Measurements from ENCODE around the gene PCDHGB4. TPM values are rescaled to one million over a fixed set of nuclear protein-coding genes. Genes with fewer than 3 reads are reported as not detected.
A peak's percentile ranks its signal among the peaks of the same experiment; 100 is the strongest.
"Not testable (repeated sequence)": the region's sequence is repeated elsewhere in the genome, so short reads cannot be mapped to it uniquely, and the experiment has no call there.

PCDHGB4 gene
- total RNA-seq, 5 donors from 2014 or later (not counting 1 experiment from before 2014, with no cell fraction given): 0.09 to 0.29 (median 0.19) TPM

DNA sequence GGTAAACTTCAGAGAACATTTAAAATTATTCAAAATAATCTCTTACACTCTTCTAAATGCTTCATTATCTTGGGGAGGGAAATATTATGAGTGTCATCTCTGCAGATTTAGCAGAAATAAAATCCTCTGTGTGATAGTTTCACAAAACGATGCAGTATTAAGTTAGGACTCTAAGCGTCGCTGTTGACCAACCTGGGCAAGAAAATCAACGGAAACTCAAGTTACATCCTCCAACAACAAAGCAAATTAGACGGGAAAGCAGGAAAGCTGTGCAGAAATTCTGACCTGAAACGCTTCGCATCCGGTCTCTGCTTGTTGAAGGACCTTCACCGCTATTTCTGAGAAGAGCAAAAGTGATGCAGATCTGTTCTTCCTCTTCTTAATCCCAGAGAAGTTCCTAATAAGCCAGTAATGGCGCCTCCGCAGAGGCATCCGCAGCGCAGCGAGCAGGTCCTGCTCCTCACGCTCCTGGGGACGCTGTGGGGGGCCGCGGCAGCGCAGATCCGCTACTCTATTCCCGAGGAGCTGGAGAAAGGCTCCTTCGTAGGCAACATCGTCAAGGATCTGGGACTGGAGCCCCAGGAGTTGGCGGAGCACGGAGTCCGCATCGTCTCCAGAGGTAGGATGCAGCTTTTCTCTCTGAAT, 13.7 kb upstream of the PCDHGB4 start, which contains the start of gene PCDHGA6:
TSS of gene PCDHGA6 (plus strand) at position 219 of the 645 bp plus-strand sequence. CDS start at position 412, 193 bp downstream.
- H3K4me3 ChIP-seq (ENCODE audit: control insufficient read depth in 1 of 2, extremely low read depth in 1 of 2, low read length in 1 of 2): peak within 1 kb of the TSS in 1 of 2 donors; percentile 55
- POLR2A ChIA-PET: no interaction called here

DNA sequence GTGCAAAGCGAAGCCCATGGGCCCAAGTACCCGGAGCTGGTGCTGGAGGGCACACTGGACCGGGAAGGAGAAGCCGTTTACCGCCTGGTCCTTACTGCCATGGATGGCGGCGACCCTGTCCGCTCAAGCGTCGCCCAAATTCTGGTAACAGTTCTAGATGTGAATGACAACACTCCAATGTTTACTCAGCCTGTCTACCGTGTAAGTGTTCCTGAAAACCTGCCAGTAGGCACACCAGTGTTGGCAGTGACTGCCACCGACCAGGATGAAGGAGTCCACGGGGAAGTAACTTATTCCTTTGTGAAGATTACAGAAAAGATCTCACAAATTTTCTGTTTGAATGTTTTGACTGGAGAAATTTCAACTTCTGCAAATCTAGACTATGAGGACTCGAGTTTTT, 12.9 kb upstream of the PCDHGB4 start:
- H3K36me3 ChIP-seq (ENCODE audit: control insufficient read depth in 2 of 2, extremely low read depth in 1 of 2, insufficient read depth in 1 of 2, low read length in 1 of 2): peaks cover 0 to 4% of the 10 kb centered on the region in 2 donors
- H3K27ac ChIP-seq (ENCODE audit: low read length): no peak overlapping the region
- peak overlapping the region in 1 of 2 donors; percentile 55 for H3K4me3 ChIP-seq (ENCODE audit: control insufficient read depth in 1 of 2, extremely low read depth in 1 of 2, low read length in 1 of 2)
- no peak overlapping the region for H3K4me3 Mint-ChIP-seq
- peaks cover 0 to 7% of the 10 kb centered on the region in 2 experiments for H3K4me1 ChIP-seq (ENCODE audit: control insufficient read depth in 1 of 2, extremely low read depth in 1 of 2, insufficient read depth in 2 of 2, low read length in 2 of 2)
- H3K27me3 Mint-ChIP-seq: peaks cover 50 to 67% of the 10 kb centered on the region in 2 donors
- DNase-seq (no peak), ATAC-seq (replicated peaks in 1 of 4) (no peak)
- H3K9me3 ChIP-seq: peaks cover 11% of the 10 kb centered on the region
- H3K9me3 Mint-ChIP-seq: peaks cover 5 to 29% (median 29%) of the 10 kb centered on the region in 3 donors
- H3K36me3 Mint-ChIP-seq: peaks cover 9% of the 10 kb centered on the region
- POLR2A ChIA-PET: no interaction called here
- H3K4me1 Mint-ChIP-seq: peaks cover 7 to 8% (median 8%) of the 10 kb centered on the region in 3 donors
- 61% methylated on average over 14 of the region's 14 CpGs for WGBS (ENCODE audit: insufficient coverage)
- no peak overlapping the region for H3K27ac Mint-ChIP-seq
- peaks cover 16 to 62% of the 10 kb centered on the region in 2 experiments for H3K27me3 ChIP-seq (replicated peaks in 1 of 2; ENCODE audit: control insufficient read depth in 2 of 2, extremely low read depth in 1 of 2, insufficient read depth in 2 of 2, low read length in 1 of 2)
- CTCF ChIA-PET: interaction anchor here in 1 of 2 donors (0.8 to 1.0 kb wide), 2 partner anchors 46 to 57 kb away, joined by 3 read pairs; no protein-coding TSS in a partner anchor

More for the DNA sequence above, 13.7 kb upstream of the PCDHGB4 start, which contains the start of gene PCDHGA6:
- DNase-seq (peak in 1 of 35 experiments; percentile 20), ATAC-seq (replicated peaks in 1 of 4) (no peak)
- peaks cover 0 to 4% of the 10 kb centered on the region in 2 donors for H3K36me3 ChIP-seq (ENCODE audit: control insufficient read depth in 2 of 2, extremely low read depth in 1 of 2, insufficient read depth in 1 of 2, low read length in 1 of 2)
- CTCF ChIA-PET: interaction anchor here in 1 of 2 donors (0.8 kb wide), 1 partner anchor 56 kb away, joined by 3 read pairs; no protein-coding TSS in a partner anchor
- peaks cover 0 to 7% of the 10 kb centered on the region in 2 experiments for H3K4me1 ChIP-seq (ENCODE audit: control insufficient read depth in 1 of 2, extremely low read depth in 1 of 2, insufficient read depth in 2 of 2, low read length in 2 of 2)
- H3K27me3 ChIP-seq (replicated peaks in 1 of 2; ENCODE audit: control insufficient read depth in 2 of 2, extremely low read depth in 1 of 2, insufficient read depth in 2 of 2, low read length in 1 of 2): peaks cover 19 to 65% of the 10 kb centered on the region in 2 experiments
- H3K9me3 ChIP-seq: peaks cover 11% of the 10 kb centered on the region
- Mint-ChIP-seq H3K4me1 (peaks cover 7 to 9% (median 8%) of the 10 kb centered on the region in 3 donors), H3K27me3 (peaks cover 47 to 67% of the 10 kb centered on the region in 2 donors), H3K4me3 (peak within 1 kb of the TSS; percentile 25 to 42 (median 32)), H3K9me3 (peaks cover 5 to 27% (median 23%) of the 10 kb centered on the region in 3 donors), H3K27ac (no peak within 1 kb of the TSS), H3K36me3 (peaks cover 7% of the 10 kb centered on the region)
- no peak within 1 kb of the TSS for H3K27ac ChIP-seq (ENCODE audit: low read length)
- WGBS (ENCODE audit: insufficient coverage): 50% methylated on average over 24 of the region's 27 CpGs

DNA sequence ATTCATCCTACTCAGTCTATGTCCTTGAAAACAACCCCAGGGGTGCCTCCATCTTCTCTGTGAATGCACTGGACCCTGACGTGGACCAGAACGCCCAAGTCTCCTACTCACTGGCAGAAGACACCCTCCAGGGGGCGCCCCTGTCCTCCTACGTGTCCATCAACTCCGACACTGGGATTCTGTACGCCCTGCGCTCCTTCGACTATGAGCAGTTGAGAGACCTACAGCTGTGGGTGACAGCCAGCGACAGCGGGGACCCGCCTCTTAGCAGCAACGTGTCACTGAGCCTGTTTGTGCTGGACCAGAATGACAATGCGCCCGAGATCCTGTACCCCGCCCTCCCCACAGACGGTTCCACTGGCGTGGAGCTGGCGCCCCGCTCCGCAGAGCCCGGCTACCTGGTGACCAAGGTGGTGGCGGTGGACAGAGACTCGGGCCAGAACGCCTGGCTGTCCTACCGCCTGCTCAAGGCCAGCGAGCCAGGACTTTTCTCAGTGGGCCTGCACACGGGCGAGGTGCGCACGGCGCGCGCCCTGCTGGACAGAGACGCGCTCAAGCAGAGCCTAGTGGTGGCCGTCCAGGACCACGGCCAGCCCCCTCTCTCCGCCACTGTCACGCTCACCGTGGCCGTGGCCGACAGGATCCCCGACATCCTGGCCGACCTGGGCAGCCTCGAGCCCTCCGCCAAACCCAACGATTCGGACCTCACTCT, 11.9 kb upstream of the PCDHGB4 start:
- H3K36me3 ChIP-seq (ENCODE audit: control insufficient read depth in 2 of 2, extremely low read depth in 1 of 2, insufficient read depth in 1 of 2, low read length in 1 of 2); H3K27ac Mint-ChIP-seq; H3K4me3 Mint-ChIP-seq; H3K27ac ChIP-seq (ENCODE audit: low read length); H3K36me3 Mint-ChIP-seq; H3K4me1 Mint-ChIP-seq; H3K4me1 ChIP-seq (ENCODE audit: control insufficient read depth in 1 of 2, extremely low read depth in 1 of 2, insufficient read depth in 2 of 2, low read length in 2 of 2); POLR2A ChIA-PET; H3K4me3 ChIP-seq (ENCODE audit: control insufficient read depth in 1 of 2, extremely low read depth in 1 of 2, low read length in 1 of 2); CTCF ChIA-PET; DNase-seq; ATAC-seq (replicated peaks in 1 of 4): not testable (repeated sequence)
- peaks cover 11% of the 10 kb centered on the region for H3K9me3 ChIP-seq
- Mint-ChIP-seq H3K27me3 (peaks cover 49 to 67% of the 10 kb centered on the region in 2 donors), H3K9me3 (peaks cover 5 to 29% (median 29%) of the 10 kb centered on the region in 3 donors)
- WGBS (ENCODE audit: insufficient coverage): 57% methylated on average over 29 of the region's 48 CpGs
- H3K27me3 ChIP-seq (replicated peaks in 1 of 2; ENCODE audit: control insufficient read depth in 2 of 2, extremely low read depth in 1 of 2, insufficient read depth in 2 of 2, low read length in 1 of 2): peaks cover 17 to 59% of the 10 kb centered on the region in 2 experiments

DNA sequence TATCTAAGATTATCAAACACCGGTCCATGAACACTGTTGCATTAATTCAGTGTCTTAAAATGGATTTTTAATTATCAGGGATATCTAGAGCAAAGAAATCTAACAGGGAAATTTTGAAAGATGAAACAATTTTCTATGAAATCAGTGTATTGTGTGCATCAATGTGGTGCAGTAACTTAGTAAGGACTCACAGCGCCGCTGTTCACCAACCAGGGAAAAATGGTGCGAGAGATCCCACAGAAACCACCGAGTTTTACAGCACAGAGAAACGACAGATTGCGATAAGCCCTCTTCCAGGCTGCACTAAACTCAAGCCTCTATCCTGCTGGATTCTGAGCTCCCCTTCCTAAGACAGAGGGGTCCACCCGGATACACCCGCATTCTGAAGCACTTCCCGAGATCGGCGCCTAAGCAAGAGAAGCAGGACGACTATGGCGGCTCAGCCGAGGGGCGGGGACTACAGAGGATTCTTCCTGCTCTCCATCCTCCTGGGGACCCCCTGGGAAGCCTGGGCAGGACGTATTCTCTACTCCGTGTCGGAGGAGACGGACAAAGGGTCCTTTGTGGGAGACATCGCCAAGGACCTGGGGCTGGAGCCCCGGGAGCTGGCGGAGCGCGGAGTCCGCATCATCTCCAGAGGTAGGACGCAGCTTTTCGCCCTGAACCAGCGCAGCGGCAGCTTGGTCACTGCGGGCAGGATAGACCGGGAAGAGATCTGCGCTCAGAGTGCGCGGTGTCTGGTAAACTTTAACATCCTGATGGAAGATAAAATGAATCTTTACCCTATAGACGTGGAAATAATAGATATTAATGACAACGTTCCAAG, 4.8 kb upstream of the PCDHGB4 start, which contains the start of gene PCDHGA7:
TSS of gene PCDHGA7 (plus strand) at position 274 of the 826 bp plus-strand sequence. CDS start at position 432, 158 bp downstream.
- Mint-ChIP-seq H3K4me1 (peaks cover 0 to 6% (median 0%) of the 10 kb centered on the region in 3 donors), H3K9me3 (peaks cover 0 to 38% (median 29%) of the 10 kb centered on the region in 3 donors), H3K4me3 (peak within 1 kb of the TSS; percentile 47 to 62 (median 60)), H3K27ac (no peak within 1 kb of the TSS), H3K27me3 (peaks cover 67 to 77% of the 10 kb centered on the region in 2 donors), H3K36me3 (peaks cover 10% of the 10 kb centered on the region)
- ATAC-seq (replicated peaks in 1 of 4) (peak in 1 of 4 experiments; percentile 13), DNase-seq (no peak)
- 18% methylated on average over 30 of the region's 37 CpGs for WGBS (ENCODE audit: insufficient coverage)
- peaks cover 9% of the 10 kb centered on the region for H3K9me3 ChIP-seq
- H3K27ac ChIP-seq (ENCODE audit: low read length): no peak within 1 kb of the TSS
- no peaks in the 10 kb centered on the region for H3K4me1 ChIP-seq (ENCODE audit: control insufficient read depth in 1 of 2, extremely low read depth in 1 of 2, insufficient read depth in 2 of 2, low read length in 2 of 2)
- H3K4me3 ChIP-seq (ENCODE audit: control insufficient read depth in 1 of 2, extremely low read depth in 1 of 2, low read length in 1 of 2): peak within 1 kb of the TSS in 1 of 2 donors; percentile 57
- H3K36me3 ChIP-seq (ENCODE audit: control insufficient read depth in 2 of 2, extremely low read depth in 1 of 2, insufficient read depth in 1 of 2, low read length in 1 of 2): no peaks in the 10 kb centered on the region
- ChIA-PET CTCF (no interaction called here), POLR2A (no interaction called here)
- peaks cover 15 to 40% of the 10 kb centered on the region in 2 experiments for H3K27me3 ChIP-seq (replicated peaks in 1 of 2; ENCODE audit: control insufficient read depth in 2 of 2, extremely low read depth in 1 of 2, insufficient read depth in 2 of 2, low read length in 1 of 2)

DNA sequence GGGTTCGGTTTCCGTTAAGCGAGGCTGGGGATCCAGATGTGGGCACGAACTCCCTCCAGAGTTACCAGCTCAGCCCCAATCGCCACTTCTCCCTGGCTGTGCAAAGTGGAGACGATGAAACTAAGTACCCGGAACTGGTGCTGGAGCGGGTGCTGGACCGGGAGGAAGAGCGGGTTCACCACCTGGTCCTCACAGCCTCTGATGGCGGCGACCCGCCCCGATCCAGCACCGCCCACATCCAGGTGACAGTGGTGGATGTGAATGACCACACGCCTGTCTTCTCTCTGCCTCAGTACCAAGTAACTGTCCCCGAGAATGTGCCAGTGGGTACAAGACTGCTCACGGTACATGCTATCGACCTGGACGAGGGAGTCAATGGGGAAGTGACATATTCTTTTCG, 4.2 kb upstream of the PCDHGB4 start:
- Mint-ChIP-seq H3K36me3 (peaks cover 10% of the 10 kb centered on the region), H3K27ac (no peak overlapping the region), H3K4me3 (no peak overlapping the region), H3K9me3 (peaks cover under 1 to 39% (median 32%) of the 10 kb centered on the region in 3 donors), H3K4me1 (peaks cover 0 to 6% (median 0%) of the 10 kb centered on the region in 3 donors), H3K27me3 (peaks cover 69 to 79% of the 10 kb centered on the region in 2 donors)
- peaks cover 11% of the 10 kb centered on the region for H3K9me3 ChIP-seq
- H3K27ac ChIP-seq (ENCODE audit: low read length): no peak overlapping the region
- no peak overlapping the region for H3K4me3 ChIP-seq (ENCODE audit: control insufficient read depth in 1 of 2, extremely low read depth in 1 of 2, low read length in 1 of 2)
- H3K4me1 ChIP-seq (ENCODE audit: control insufficient read depth in 1 of 2, extremely low read depth in 1 of 2, insufficient read depth in 2 of 2, low read length in 2 of 2): no peaks in the 10 kb centered on the region
- DNase-seq: no peak
- ChIA-PET CTCF (no interaction called here), POLR2A (no interaction called here)
- H3K36me3 ChIP-seq (ENCODE audit: control insufficient read depth in 2 of 2, extremely low read depth in 1 of 2, insufficient read depth in 1 of 2, low read length in 1 of 2): no peaks in the 10 kb centered on the region
- ATAC-seq (replicated peaks in 1 of 4): no peak
- H3K27me3 ChIP-seq (replicated peaks in 1 of 2; ENCODE audit: control insufficient read depth in 2 of 2, extremely low read depth in 1 of 2, insufficient read depth in 2 of 2, low read length in 1 of 2): peaks cover 17 to 37% of the 10 kb centered on the region in 2 experiments
- WGBS (ENCODE audit: insufficient coverage): 38% methylated on average over 12 of the region's 21 CpGs
